CD4-positive, alpha-beta T cell treated with Interleukin-4 for 1 hour (primary cell): ENCODE data around the gene MARCHF3.
"Not testable (repeated sequence)": the region's sequence is repeated elsewhere in the genome, so short reads cannot be mapped to it uniquely, and the experiment has no call there.

Experiments used
- DNase-seq, 2 donors: peaks; one replicate each; pipeline ENCODE4 v3.0.0-alpha.2; 2020 to 2022

MARCHF3 gene

GRCh38 chr5:127011153-127011552, 19.2 kb downstream of the MARCHF3 start:
- DNase-seq: no peak

DNA sequence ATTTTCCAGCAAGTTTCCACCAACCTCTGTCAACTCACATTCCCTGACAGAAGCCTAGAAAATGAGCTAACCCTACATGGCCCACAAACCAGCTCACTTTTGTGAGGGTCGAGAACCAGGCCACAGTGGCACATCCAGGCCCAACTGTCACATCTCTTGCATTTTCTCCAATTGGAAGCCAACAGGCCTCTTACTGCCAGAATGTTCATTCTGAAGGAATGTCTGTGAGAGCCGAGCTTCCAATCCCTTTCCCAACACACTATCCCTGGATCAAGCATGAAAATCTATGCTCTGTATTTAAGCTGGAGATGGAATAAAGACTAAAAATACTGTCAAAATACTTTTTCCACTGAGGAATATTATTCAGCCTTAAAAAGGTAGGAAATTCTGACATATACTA, 20.0 kb downstream of the MARCHF3 start:
- no peak for DNase-seq

- no peak for DNase-seq
These were observed 20.6 kb downstream of the MARCHF3 start for GRCh38 chr5:127009784-127010183.

DNA sequence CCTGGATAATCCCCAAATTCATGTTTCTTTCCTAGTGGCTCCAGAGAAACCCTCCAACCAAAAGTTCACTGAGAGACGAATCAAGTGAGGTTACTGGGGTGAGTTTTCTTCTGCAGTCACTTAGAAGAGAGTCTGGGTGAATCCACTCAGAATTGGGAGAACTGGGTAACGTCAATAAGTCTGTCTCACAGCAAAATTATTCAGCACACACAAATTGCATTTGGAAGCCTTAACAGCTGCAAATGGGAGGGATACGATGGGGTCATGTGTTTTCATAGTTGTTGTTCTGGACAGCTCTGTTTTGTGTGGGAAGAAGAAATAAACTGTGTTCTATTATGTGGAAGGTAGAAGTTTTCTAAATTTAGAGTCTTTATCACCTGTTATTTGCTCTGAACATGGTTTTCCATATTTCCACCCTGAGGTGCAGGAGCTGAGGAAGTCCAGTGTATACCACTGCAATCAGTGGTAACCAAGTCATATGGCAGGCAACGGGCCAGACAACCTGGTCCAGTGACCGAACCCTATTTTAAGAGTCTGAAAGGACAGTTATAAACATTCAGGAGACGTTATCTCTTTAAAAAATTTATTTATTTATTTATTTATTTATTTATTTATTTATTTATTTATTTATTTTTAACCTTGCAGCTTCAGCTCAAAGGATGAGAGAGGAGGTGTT, 21.9 kb downstream of the MARCHF3 start:
- no peak for DNase-seq

DNA sequence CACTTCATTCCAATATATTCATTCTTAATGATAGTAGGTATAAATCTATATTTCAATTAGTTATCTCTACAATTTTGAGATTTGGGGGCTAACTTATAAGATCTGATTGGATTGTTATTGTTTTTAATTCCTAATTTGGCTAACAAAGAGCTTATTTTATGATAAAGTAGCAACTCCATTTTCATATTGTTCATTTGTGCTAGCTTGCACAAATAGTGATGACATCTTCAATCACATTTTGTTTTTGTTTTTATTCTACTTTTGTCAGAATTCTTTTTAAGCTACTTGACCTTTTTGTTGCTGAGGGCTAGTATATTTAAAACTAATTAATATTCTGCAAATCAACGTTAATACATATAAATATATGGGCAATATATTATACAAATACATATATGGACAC, 22.8 kb downstream of the MARCHF3 start:
- no peak for DNase-seq

GRCh38 chr5:127006744-127007143, 23.6 kb downstream of the MARCHF3 start:
- DNase-seq: no peak

DNA sequence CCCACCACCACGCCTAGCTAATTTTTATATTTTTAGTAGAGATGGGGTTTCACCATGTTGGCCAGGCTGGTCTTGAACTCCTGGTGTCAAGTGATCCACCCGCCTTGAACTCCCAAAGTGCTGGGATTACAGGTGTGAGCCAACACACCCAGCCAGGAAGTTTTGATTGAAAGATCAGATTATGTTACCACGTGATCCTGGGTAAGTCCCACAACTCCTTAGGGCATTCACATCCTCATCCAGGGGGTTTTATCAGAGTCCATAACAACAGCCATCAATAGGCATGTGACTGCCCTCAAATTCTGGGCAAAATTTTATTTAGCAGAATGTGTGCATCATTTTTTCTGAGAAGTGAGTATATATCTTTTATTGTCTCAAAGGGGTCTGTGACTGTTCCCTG, 25.1 kb downstream of the MARCHF3 start:
- not testable (repeated sequence) for DNase-seq

DNA sequence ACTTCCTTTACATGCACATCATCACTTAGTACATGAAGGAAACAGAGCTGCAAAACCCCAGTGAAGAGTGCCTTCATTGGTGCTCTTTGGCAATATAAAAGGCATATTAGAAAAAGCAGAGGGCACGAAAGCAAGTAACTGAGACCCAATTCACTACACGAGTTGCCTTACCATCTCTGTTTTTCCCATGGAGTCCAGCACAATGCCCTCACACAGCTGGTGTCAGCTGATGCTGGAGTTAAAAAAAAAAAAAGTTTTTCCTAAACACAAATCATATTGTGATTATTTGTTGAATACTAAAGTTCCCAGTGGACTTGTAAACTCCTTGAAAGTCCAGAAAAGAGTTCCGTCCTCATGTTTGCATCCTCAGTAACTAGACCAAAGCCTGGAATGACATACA, 25.6 kb downstream of the MARCHF3 start:
- DNase-seq: no peak

- DNase-seq: no peak
These were observed 26.4 kb downstream of the MARCHF3 start for GRCh38 chr5:127003798-127004495.

DNA sequence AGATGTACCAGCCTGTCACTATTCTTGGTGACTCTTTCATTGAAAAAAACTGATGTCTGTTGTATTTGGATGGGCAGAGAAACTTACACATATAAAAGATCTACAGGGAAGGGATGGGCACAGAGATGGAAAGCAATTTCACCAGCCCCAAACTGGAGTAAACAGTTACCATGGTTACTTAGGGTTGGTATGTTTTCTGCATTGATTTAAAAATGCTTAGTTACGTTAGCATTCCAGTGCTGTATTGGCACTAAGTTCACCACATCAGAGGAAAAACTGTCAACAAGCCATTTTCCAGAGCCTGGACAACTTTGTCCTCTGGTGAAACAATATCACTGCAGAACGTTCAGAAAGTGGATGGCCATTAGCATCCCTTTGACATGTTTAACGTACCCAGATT, 28.0 kb downstream of the MARCHF3 start:
- no peak for DNase-seq

- DNase-seq: no peak
These were observed 28.6 kb downstream of the MARCHF3 start for GRCh38 chr5:127001621-127002296.

DNA sequence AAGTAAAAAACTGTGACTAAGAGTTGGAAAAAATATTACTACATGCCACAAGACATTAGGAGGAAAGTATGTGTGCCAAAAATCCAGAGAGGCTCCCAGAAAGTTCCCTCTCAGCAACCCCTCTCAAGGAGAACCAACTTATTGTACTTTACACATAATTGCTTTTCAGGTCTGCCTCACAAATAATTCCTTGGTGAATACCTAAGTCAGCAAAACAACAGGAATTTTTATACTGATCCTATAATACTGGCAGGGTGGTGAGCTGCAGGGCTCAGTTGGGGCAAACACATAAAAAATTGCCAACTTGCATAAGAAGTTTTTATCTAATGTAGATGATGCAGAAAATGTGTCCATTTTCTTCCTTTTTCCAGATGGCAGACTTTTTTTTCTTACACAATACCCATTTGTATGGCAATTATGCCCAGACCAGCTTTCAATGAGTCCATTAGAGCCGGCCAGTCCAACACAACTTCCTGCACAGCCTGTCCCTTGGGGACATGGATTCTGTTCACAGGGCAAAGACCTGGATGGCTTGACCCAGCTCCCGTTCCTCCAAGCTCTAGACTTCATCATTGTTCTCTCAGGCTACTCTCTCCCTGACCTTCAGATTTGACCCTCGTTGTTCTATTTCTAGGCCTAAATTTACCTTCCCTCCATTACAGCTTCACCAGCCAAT, 31.3 kb downstream of the MARCHF3 start:
- DNase-seq: no peak

- DNase-seq: no peak
These were observed 32.1 kb downstream of the MARCHF3 start for GRCh38 chr5:126998201-126998631.

DNA sequence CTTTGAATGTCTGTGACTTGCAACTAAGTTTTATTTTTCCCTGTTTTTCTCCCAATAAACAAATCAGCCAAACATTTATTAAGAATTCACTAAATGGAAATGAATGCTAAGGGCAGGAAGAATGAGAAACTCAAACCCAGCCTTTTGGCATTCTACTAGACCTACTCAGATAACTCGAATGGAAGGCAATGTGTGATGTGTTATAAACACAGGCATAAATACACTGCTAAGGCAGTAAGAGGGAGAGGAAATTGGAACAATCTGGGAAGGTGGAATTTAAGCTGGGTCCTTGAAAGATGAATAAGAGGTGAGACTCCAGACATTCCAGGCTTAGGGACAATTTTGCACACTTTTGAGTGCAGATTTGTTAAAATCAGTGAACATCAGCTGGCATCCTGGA, 34.7 kb downstream of the MARCHF3 start:
- no peak for DNase-seq

DNA sequence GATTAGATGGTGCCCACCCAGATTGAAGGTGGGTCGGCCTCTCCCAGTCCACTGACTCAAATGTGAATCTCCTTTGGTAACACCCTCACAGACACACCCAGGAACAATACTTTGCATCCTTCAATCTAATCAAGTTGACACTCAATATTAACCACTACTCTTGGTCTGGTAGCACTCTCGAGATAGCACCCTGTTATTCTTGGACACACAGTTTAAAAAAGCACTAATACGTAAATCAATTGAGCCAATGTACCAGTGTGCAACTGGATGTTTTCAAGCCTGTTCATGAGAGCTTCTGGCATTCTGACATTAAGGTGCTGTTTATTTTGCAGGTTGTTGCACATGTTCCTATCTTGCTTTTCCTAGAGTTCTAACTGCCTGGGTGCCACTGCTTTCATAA, 35.3 kb downstream of the MARCHF3 start:
- no peak for DNase-seq

GRCh38 chr5:126994485-126994884, 35.9 kb downstream of the MARCHF3 start:
- DNase-seq: no peak

- peak; percentile 44 to 57 for DNase-seq
These were observed 42.3 kb downstream of the MARCHF3 start for GRCh38 chr5:126988021-126988569.

- DNase-seq: no peak
These were observed 43.0 kb downstream of the MARCHF3 start for GRCh38 chr5:126987271-126987899.

DNA sequence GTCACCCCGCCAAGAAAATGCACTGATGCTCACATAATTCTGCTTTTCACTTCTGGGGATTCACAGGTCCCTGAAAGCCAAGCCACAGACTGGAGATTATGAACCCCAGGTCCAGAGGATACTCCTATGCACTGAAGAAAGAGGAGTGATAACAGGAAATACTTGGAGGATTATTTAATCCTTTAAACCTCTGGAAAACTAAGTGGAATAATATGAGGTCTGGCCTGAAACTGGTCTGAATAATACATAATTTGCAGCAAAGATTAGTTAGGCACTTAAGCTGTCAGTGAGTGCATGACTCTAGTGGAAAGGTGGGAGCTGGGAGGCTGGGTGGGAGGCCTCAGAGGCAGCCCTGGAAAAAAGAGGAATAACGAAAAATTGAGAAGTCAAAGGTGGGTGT, 45.7 kb downstream of the MARCHF3 start:
- DNase-seq: no peak

DNA sequence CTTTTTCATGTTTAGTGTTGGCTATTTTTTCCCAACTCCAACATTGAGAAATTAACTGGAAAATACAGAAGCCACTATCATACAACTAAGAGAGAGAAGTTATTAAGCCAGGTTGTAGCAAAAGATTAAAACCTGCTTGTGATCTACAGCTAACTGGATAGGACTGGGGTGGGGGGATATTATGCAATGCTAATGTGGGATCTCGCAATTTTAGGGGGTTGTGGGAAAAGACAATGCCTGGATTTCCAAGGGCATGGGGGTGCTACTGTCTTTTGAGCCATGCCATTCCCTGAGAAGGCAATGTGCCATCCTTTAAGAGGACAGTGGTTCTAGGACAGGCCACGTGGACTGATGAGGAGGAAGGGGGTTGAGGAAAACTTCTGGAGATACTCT, 46.5 kb downstream of the MARCHF3 start:
- no peak for DNase-seq

GRCh38 chr5:126982926-126983873, 47.2 kb downstream of the MARCHF3 start:
- no peak for DNase-seq

- no peak for DNase-seq
These were observed 48.2 kb downstream of the MARCHF3 start for GRCh38 chr5:126982202-126982601.
